Keratinocyte (primary cell): ENCODE data around the gene TOX4. TPM values are rescaled to one million over a fixed set of nuclear protein-coding genes. Genes with fewer than 3 reads are reported as not detected.

Source experiments
- DNase-seq: peaks from one replicate; pipeline ENCODE4 v3.0.0-alpha.2; 2011; ENCODE audit warnings: low read depth, missing footprints, low spot score
- FAIRE-seq: peaks from 2 replicates; lab custom pipeline; 2011; peaks lifted over from hg19 to GRCh38; lab: Jason Lieb, UNC
- H2AFZ ChIP-seq: 2 replicates; pipeline ENCODE4 v1.6.0; 2012; ENCODE audit warnings: low read length, control low read depth, inconsistent platforms; ENCODE audit not compliant: control insufficient read depth
- H3K27ac ChIP-seq: 2 replicates; pipeline ENCODE4 v1.5.1; 2011; ENCODE audit warnings: low read length; ENCODE audit not compliant: control insufficient read depth, insufficient read depth
- H3K27me3 ChIP-seq: 3 replicates; pipeline ENCODE4 v1.6.0; 2011; ENCODE audit warnings: low read length; ENCODE audit not compliant: control insufficient read depth, insufficient read depth; ENCODE audit errors: extremely low read depth
- H3K36me3 ChIP-seq, 2 experiments: 2 replicates in 1 of 2; 3 replicates in 1 of 2; pipeline ENCODE4 v1.5.1; 2011; ENCODE audit warnings: low read length in 2 of 2, mild to moderate bottlenecking in 1 of 2; ENCODE audit not compliant: control insufficient read depth in 2 of 2, insufficient read depth in 2 of 2; ENCODE audit errors: extremely low read depth in 1 of 2
- H3K4me1 ChIP-seq: 3 replicates; pipeline ENCODE4 v1.5.1; 2011; ENCODE audit warnings: low read length; ENCODE audit not compliant: control insufficient read depth, insufficient read depth; ENCODE audit errors: extremely low read depth
- H3K4me2 ChIP-seq: 3 replicates; pipeline ENCODE4 v1.6.0; 2011; ENCODE audit warnings: low read depth, low read length; ENCODE audit not compliant: control insufficient read depth, insufficient read depth; ENCODE audit errors: extremely low read depth
- H3K4me3 ChIP-seq, 3 experiments: fragments of 200-600 bp in 1 of 3; sonication (generic) in 1 of 3; 2 replicates in 2 of 3; 3 replicates in 1 of 3; pipeline ENCODE4 v1.5.1; 2011 to 2016; ENCODE audit warnings: low read length in 3 of 3, mild to moderate bottlenecking in 3 of 3, control low read depth in 2 of 3, inconsistent platforms in 1 of 3, low read depth in 1 of 3, mixed read lengths in 1 of 3, mixed run types in 1 of 3, moderate library complexity in 1 of 3; ENCODE audit not compliant: control insufficient read depth in 2 of 3, insufficient read depth in 2 of 3; ENCODE audit errors: extremely low read depth in 1 of 3
- H3K79me2 ChIP-seq: 2 replicates; pipeline ENCODE4 v1.6.0; 2012; ENCODE audit warnings: low read length; ENCODE audit not compliant: control insufficient read depth, insufficient read depth
- H3K9ac ChIP-seq: 3 replicates; pipeline ENCODE4 v1.6.0; 2011; ENCODE audit warnings: low read length; ENCODE audit not compliant: control insufficient read depth, insufficient read depth; ENCODE audit errors: extremely low read depth
- H3K9me1 ChIP-seq: 3 replicates; pipeline ENCODE4 v1.6.0; 2011; ENCODE audit warnings: low read length; ENCODE audit not compliant: control insufficient read depth, insufficient read depth; ENCODE audit errors: extremely low read depth
- H3K9me3 ChIP-seq: 2 replicates; pipeline ENCODE4 v1.5.1; 2012; ENCODE audit warnings: low read depth, low read length; ENCODE audit not compliant: control insufficient read depth
- H4K20me1 ChIP-seq: 3 replicates; pipeline ENCODE4 v1.6.0; 2011; ENCODE audit warnings: low read length; ENCODE audit not compliant: control insufficient read depth, insufficient read depth; ENCODE audit errors: extremely low read depth
- CTCF ChIP-seq, 3 experiments: IDR thresholded peaks in 1 of 3; conservative IDR thresholded peaks in 1 of 3; optimal IDR thresholded peaks in 1 of 3; 2 replicates in 2 of 3; 3 replicates in 1 of 3; pipeline versions ENCODE3 to v1.5.1; 2011; ENCODE audit warnings: low read length in 3 of 3, mild to moderate bottlenecking in 3 of 3, moderate library complexity in 2 of 3, control low read depth in 1 of 3, inconsistent platforms in 1 of 3; ENCODE audit not compliant: insufficient read depth in 2 of 3; ENCODE audit errors: extremely low read depth in 1 of 3
- EZH2 ChIP-seq: IDR thresholded peaks from one replicate; pipeline ENCODE4 v1.6.1; 2012; ENCODE audit warnings: inconsistent platforms, mild to moderate bottlenecking, low read length, moderate library complexity
- dilution Hi-C: fragments of 300-500 bp; cut with MboI; formaldehyde crosslinking; loops from one replicate; pipeline ENCODE4 v1.7.0; 2020; ENCODE audit warnings: low sequenced_read_pairs; ENCODE audit not compliant: extremely low pct_ligation_motif_present
- polyA plus RNA-seq, 5 experiments: library from polyadenylated mRNA; depleted of rRNA in 3 of 5; stranded (reverse) in 3 of 5; stranded (forward) in 1 of 5; unstranded in 1 of 5; fragments of >200 nt; gene quantifications; 1 replicate in 1 of 5; 2 replicates in 3 of 5; 3 replicates in 1 of 5; pipeline versions ENCODE4 v1.2.1 to v1.2.3, GENCODE V29; 2011 to 2012; ENCODE audit warnings: missing spikeins in 2 of 5, low read depth in 1 of 5, low replicate concordance in 1 of 5

The TOX4 gene
- polyA plus RNA-seq, 1 donor (not counting 4 experiments of a cell fraction or from before 2014, with no cell fraction given) = 85.4 TPM

GRCh38 chr14:21525962-21526671, 49.1 kb downstream of the TOX4 start, which contains the start of gene SALL2:
TSS of gene SALL2 (minus strand) at chr14:21526346. CDS start at chr14:21526127, 219 bp downstream.
- Histone ChIP-seq H3K79me2 (no peaks in the 10 kb centered on the region), H3K9me3 (no peaks in the 10 kb centered on the region), H3K27ac (no peak within 1 kb of the TSS), H3K4me2 (peak within 1 kb of the TSS; percentile 51), H3K4me1 (peaks cover 5% of the 10 kb centered on the region), H3K4me3 (peak within 1 kb of the TSS; percentile 22 to 67 (median 43)), H2AFZ (peak within 1 kb of the TSS; percentile 77), H4K20me1 (no peaks in the 10 kb centered on the region), H3K36me3 (no peaks in the 10 kb centered on the region), H3K27me3 (peaks cover 3% of the 10 kb centered on the region), H3K9ac (no peak within 1 kb of the TSS), H3K9me1 (no peaks in the 10 kb centered on the region)
- dilution Hi-C loops = no loop called here
- FAIRE-seq (no peak), DNase-seq (peak; percentile 11)
- TF ChIP-seq CTCF (optimal IDR thresholded peaks at IDR 0.05 in 1 of 3, IDR thresholded peaks at IDR 0.05 in 1 of 3, conservative IDR thresholded peaks at IDR 0.05 in 1 of 3; ENCODE audit: extremely low read depth in 1 of 3, insufficient read depth in 2 of 3, low read length in 3 of 3) (no peak), EZH2 (no peak)

- Histone ChIP-seq H3K4me1 (peaks cover 5% of the 10 kb centered on the region), H3K79me2 (no peaks in the 10 kb centered on the region), H3K36me3 (no peaks in the 10 kb centered on the region), H3K27ac (no peak overlapping the region), H2AFZ (peak overlapping the region; percentile 77), H3K4me2 (peak overlapping the region; percentile 51), H3K9me3 (no peaks in the 10 kb centered on the region), H3K4me3 (peak overlapping the region in 1 of 3 experiments; percentile 22), H3K9me1 (no peaks in the 10 kb centered on the region), H3K27me3 (peaks cover 3% of the 10 kb centered on the region), H3K9ac (no peak overlapping the region), H4K20me1 (no peaks in the 10 kb centered on the region)
- FAIRE-seq (no peak), DNase-seq (no peak)
- dilution Hi-C loops = no loop called here
- TF ChIP-seq EZH2 (no peak), CTCF (optimal IDR thresholded peaks at IDR 0.05 in 1 of 3, IDR thresholded peaks at IDR 0.05 in 1 of 3, conservative IDR thresholded peaks at IDR 0.05 in 1 of 3; ENCODE audit: extremely low read depth in 1 of 3, insufficient read depth in 2 of 3, low read length in 3 of 3) (no peak)
These were observed 49.8 kb downstream of the TOX4 start for GRCh38 chr14:21526672-21527317.
